Measurements from ENCODE around the gene CACNB2.

GRCh38 chr10:18134921-18135320 is 5.3 kb upstream of the CACNB2 start:
- TF ChIP-seq, protein P1, sequence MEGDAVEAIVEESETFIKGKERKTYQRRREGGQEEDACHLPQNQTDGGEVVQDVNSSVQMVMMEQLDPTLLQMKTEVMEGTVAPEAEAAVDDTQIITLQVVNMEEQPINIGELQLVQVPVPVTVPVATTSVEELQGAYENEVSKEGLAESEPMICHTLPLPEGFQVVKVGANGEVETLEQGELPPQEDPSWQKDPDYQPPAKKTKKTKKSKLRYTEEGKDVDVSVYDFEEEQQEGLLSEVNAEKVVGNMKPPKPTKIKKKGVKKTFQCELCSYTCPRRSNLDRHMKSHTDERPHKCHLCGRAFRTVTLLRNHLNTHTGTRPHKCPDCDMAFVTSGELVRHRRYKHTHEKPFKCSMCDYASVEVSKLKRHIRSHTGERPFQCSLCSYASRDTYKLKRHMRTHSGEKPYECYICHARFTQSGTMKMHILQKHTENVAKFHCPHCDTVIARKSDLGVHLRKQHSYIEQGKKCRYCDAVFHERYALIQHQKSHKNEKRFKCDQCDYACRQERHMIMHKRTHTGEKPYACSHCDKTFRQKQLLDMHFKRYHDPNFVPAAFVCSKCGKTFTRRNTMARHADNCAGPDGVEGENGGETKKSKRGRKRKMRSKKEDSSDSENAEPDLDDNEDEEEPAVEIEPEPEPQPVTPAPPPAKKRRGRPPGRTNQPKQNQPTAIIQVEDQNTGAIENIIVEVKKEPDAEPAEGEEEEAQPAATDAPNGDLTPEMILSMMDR (IDR thresholded peaks at IDR 0.05; ENCODE audit: low read depth, low read length, poor library complexity, severe bottlenecking), result no peak
- TF ChIP-seq EZH2phosphoT487 (IDR thresholded peaks at IDR 0.05; ENCODE audit: borderline replicate concordance, low read length), result no peak

All from DOHH2 (cell line).